B cell (primary cell): ENCODE results near the gene EMC10.

Source experiments
- CTCF ChIP-seq: fragments of 200-600 bp; IDR thresholded peaks from one replicate; pipeline ENCODE4 v1.8.0; 2022; ENCODE audit warnings: antibody characterized with exemption, mild to moderate bottlenecking
- EZH2 ChIP-seq: IDR thresholded peaks from 2 replicates; pipeline ENCODE4 v1.6.1; 2012; ENCODE audit warnings: borderline replicate concordance, low read depth, mild to moderate bottlenecking, moderate library complexity, low read length; ENCODE audit not compliant: insufficient read depth, poor library complexity, severe bottlenecking

GRCh38 chr19:50435627-50436026, 40.7 kb upstream of the EMC10 start:
- TF ChIP-seq CTCF (no peak), EZH2 (no peak)
